Activated T-helper 17 cell treated with anti-CD3 and anti-CD28 coated beads, Interleukin-2, amount 50 U/mL, for 72 hours (primary cell): ENCODE data around the gene RASSF5. TPM values are rescaled to one million over a fixed set of nuclear protein-coding genes. Genes with fewer than 3 reads are reported as not detected.

Experiments used
- ATAC-seq: fragments of 150-1000 bp; cut with Tn5 transposase; replicated peaks from 2 replicates; pipeline ENCODE4 v1.10.0; 2021; ENCODE audit warnings: mild to moderate bottlenecking, moderate library complexity
- H3K27ac Mint-ChIP-seq: one replicate; pipeline ENCODE4 v1.8.0; 2022; ENCODE audit warnings: mixed read lengths
- H3K27me3 Mint-ChIP-seq: one replicate; pipeline ENCODE4 v1.8.0; 2022; ENCODE audit warnings: mixed read lengths
- H3K36me3 Mint-ChIP-seq: one replicate; pipeline ENCODE4 v1.8.0; 2022; ENCODE audit warnings: low read depth, mild to moderate bottlenecking, mixed read lengths
- H3K4me1 Mint-ChIP-seq: one replicate; pipeline ENCODE4 v1.8.0; 2022; ENCODE audit warnings: mixed read lengths
- H3K4me3 Mint-ChIP-seq: one replicate; pipeline ENCODE4 v1.8.0; 2022; ENCODE audit warnings: mild to moderate bottlenecking, mixed read lengths
- H3K9me3 Mint-ChIP-seq: one replicate; pipeline ENCODE4 v1.8.0; 2022; ENCODE audit warnings: mixed read lengths
- total RNA-seq, 2 donors: library from RNA; stranded (reverse); gene quantifications; one replicate each; pipeline ENCODE4 v1.2.3, GENCODE V29; 2022

RASSF5 gene
- total RNA-seq, 2 donors from 2014 or later = 162 to 227 TPM

- H3K27me3 Mint-ChIP-seq = no peaks in the 10 kb centered on the region
- H3K4me1 Mint-ChIP-seq = no peaks in the 10 kb centered on the region
- no peak overlapping the region for H3K4me3 Mint-ChIP-seq
- no peaks in the 10 kb centered on the region for H3K9me3 Mint-ChIP-seq
- no peak for ATAC-seq
- H3K27ac Mint-ChIP-seq = no peak overlapping the region
- H3K36me3 Mint-ChIP-seq = no peaks in the 10 kb centered on the region
Observed at GRCh38 chr1:206526064-206526911, 19.0 kb downstream of the RASSF5 start.

GRCh38 chr1:206529425-206529824 lies 22.1 kb downstream of the RASSF5 start:
- no peaks in the 10 kb centered on the region for H3K36me3 Mint-ChIP-seq
- H3K4me1 Mint-ChIP-seq = no peaks in the 10 kb centered on the region
- H3K27ac Mint-ChIP-seq = no peak overlapping the region
- no peak overlapping the region for H3K4me3 Mint-ChIP-seq
- no peaks in the 10 kb centered on the region for H3K9me3 Mint-ChIP-seq
- no peak for ATAC-seq
- no peaks in the 10 kb centered on the region for H3K27me3 Mint-ChIP-seq

- no peaks in the 10 kb centered on the region for H3K36me3 Mint-ChIP-seq
- no peaks in the 10 kb centered on the region for H3K27me3 Mint-ChIP-seq
- no peak overlapping the region for H3K4me3 Mint-ChIP-seq
- no peak for ATAC-seq
- H3K27ac Mint-ChIP-seq = no peak overlapping the region
- no peaks in the 10 kb centered on the region for H3K9me3 Mint-ChIP-seq
- H3K4me1 Mint-ChIP-seq = no peaks in the 10 kb centered on the region
Observed at GRCh38 chr1:206532368-206532767, 25.0 kb downstream of the RASSF5 start.

- H3K4me1 Mint-ChIP-seq = no peaks in the 10 kb centered on the region
- ATAC-seq = no peak
- no peaks in the 10 kb centered on the region for H3K27me3 Mint-ChIP-seq
- no peaks in the 10 kb centered on the region for H3K9me3 Mint-ChIP-seq
- H3K4me3 Mint-ChIP-seq = no peak overlapping the region
- H3K27ac Mint-ChIP-seq = no peak overlapping the region
- H3K36me3 Mint-ChIP-seq = no peaks in the 10 kb centered on the region
Observed at GRCh38 chr1:206534552-206534951, 27.2 kb downstream of the RASSF5 start.

GRCh38 chr1:206535853-206536188 lies 28.5 kb downstream of the RASSF5 start:
- ATAC-seq = no peak

GRCh38 chr1:206537141-206537540 lies 29.8 kb downstream of the RASSF5 start:
- Mint-ChIP-seq H3K36me3 (no peaks in the 10 kb centered on the region), H3K9me3 (no peaks in the 10 kb centered on the region), H3K27me3 (no peaks in the 10 kb centered on the region), H3K4me3 (no peak overlapping the region), H3K27ac (no peak overlapping the region), H3K4me1 (no peaks in the 10 kb centered on the region)
- no peak for ATAC-seq

More at GRCh38 chr1:206535853-206536188, 28.5 kb downstream of the RASSF5 start:
- no peak overlapping the region for H3K27ac Mint-ChIP-seq
- H3K27me3 Mint-ChIP-seq = no peaks in the 10 kb centered on the region
- H3K4me1 Mint-ChIP-seq = no peaks in the 10 kb centered on the region
- no peaks in the 10 kb centered on the region for H3K9me3 Mint-ChIP-seq
- H3K36me3 Mint-ChIP-seq = no peaks in the 10 kb centered on the region
- H3K4me3 Mint-ChIP-seq = no peak overlapping the region

GRCh38 chr1:206538086-206538770 lies 30.9 kb downstream of the RASSF5 start:
- no peaks in the 10 kb centered on the region for H3K36me3 Mint-ChIP-seq
- no peaks in the 10 kb centered on the region for H3K4me1 Mint-ChIP-seq
- H3K9me3 Mint-ChIP-seq = no peaks in the 10 kb centered on the region
- no peak overlapping the region for H3K4me3 Mint-ChIP-seq
- H3K27ac Mint-ChIP-seq = no peak overlapping the region
- H3K27me3 Mint-ChIP-seq = no peaks in the 10 kb centered on the region
- ATAC-seq = no peak

GRCh38 chr1:206538901-206539640 lies 31.7 kb downstream of the RASSF5 start:
- no peak overlapping the region for H3K4me3 Mint-ChIP-seq
- ATAC-seq = no peak
- H3K4me1 Mint-ChIP-seq = no peaks in the 10 kb centered on the region
- no peaks in the 10 kb centered on the region for H3K36me3 Mint-ChIP-seq
- no peaks in the 10 kb centered on the region for H3K9me3 Mint-ChIP-seq
- H3K27me3 Mint-ChIP-seq = no peaks in the 10 kb centered on the region
- H3K27ac Mint-ChIP-seq = no peak overlapping the region

GRCh38 chr1:206540044-206540780 lies 32.9 kb downstream of the RASSF5 start:
- ATAC-seq = no peak
- no peak overlapping the region for H3K4me3 Mint-ChIP-seq
- H3K9me3 Mint-ChIP-seq = no peaks in the 10 kb centered on the region
- H3K27me3 Mint-ChIP-seq = no peaks in the 10 kb centered on the region
- no peaks in the 10 kb centered on the region for H3K36me3 Mint-ChIP-seq
- peaks cover 4% of the 10 kb centered on the region for H3K4me1 Mint-ChIP-seq
- no peak overlapping the region for H3K27ac Mint-ChIP-seq

- Mint-ChIP-seq H3K9me3 (no peaks in the 10 kb centered on the region), H3K27me3 (no peaks in the 10 kb centered on the region), H3K4me3 (no peak overlapping the region), H3K4me1 (peaks cover 4% of the 10 kb centered on the region), H3K36me3 (no peaks in the 10 kb centered on the region), H3K27ac (no peak overlapping the region)
- ATAC-seq = no peak
Observed at GRCh38 chr1:206541236-206541833, 34.0 kb downstream of the RASSF5 start.

GRCh38 chr1:206544562-206545257 lies 37.4 kb downstream of the RASSF5 start:
- H3K4me1 Mint-ChIP-seq = peaks cover 4% of the 10 kb centered on the region
- no peaks in the 10 kb centered on the region for H3K9me3 Mint-ChIP-seq
- peak overlapping the region; percentile 25 for H3K4me3 Mint-ChIP-seq
- ATAC-seq = peak; percentile 93
- no peaks in the 10 kb centered on the region for H3K27me3 Mint-ChIP-seq
- peak overlapping the region; percentile 70 for H3K27ac Mint-ChIP-seq
- no peaks in the 10 kb centered on the region for H3K36me3 Mint-ChIP-seq

GRCh38 chr1:206545351-206545750 lies 38.0 kb downstream of the RASSF5 start:
- no peak overlapping the region for H3K27ac Mint-ChIP-seq

GRCh38 chr1:206547104-206547503 lies 39.8 kb downstream of the RASSF5 start:
- Mint-ChIP-seq H3K36me3 (no peaks in the 10 kb centered on the region), H3K9me3 (no peaks in the 10 kb centered on the region), H3K27me3 (no peaks in the 10 kb centered on the region), H3K4me3 (no peak overlapping the region), H3K4me1 (peaks cover 6% of the 10 kb centered on the region), H3K27ac (no peak overlapping the region)
- no peak for ATAC-seq

More at GRCh38 chr1:206545351-206545750, 38.0 kb downstream of the RASSF5 start:
- no peak overlapping the region for H3K4me3 Mint-ChIP-seq
- H3K9me3 Mint-ChIP-seq = no peaks in the 10 kb centered on the region
- no peaks in the 10 kb centered on the region for H3K36me3 Mint-ChIP-seq
- no peak for ATAC-seq
- H3K4me1 Mint-ChIP-seq = peaks cover 4% of the 10 kb centered on the region
- no peaks in the 10 kb centered on the region for H3K27me3 Mint-ChIP-seq
